22Rv1 (cell line): ENCODE results near the gene ANKIB1.

ENCODE experiments used
- CTCF ChIP-seq: fragments of 450-650 bp; IDR thresholded peaks from 2 replicates; pipeline ENCODE4 v1.5.1; 2017; ENCODE audit warnings: mild to moderate bottlenecking
- ZFX ChIP-seq: fragments of 450-650 bp; IDR thresholded peaks from 2 replicates; pipeline ENCODE4 v1.6.1; 2017; ENCODE audit warnings: antibody characterized with exemption, borderline replicate concordance

- no peak for TF ChIP-seq CTCF
- TF ChIP-seq ZFX: no peak
Measured at GRCh38 chr7:92206672-92207071, 39.1 kb upstream of the ANKIB1 start.
